Activated CD4-positive, CD25-positive, alpha-beta regulatory T cell treated with anti-CD3 and anti-CD28 coated beads, Interleukin-2, amount 50 U/mL, for 72 hours (primary cell): Measurements from ENCODE around the gene CCDC3.

ENCODE experiments used
- DNase-seq: peaks from one replicate; pipeline ENCODE4 v3.0.0; 2021

CCDC3 gene

GRCh38 chr10:12919574-12919973 is 81.9 kb downstream of the CCDC3 start:
- no peak for DNase-seq

- no peak for DNase-seq
These were observed 84.9 kb downstream of the CCDC3 start for GRCh38 chr10:12916587-12916986.

GRCh38 chr10:12915637-12916168 is 85.8 kb downstream of the CCDC3 start:
- no peak for DNase-seq

GRCh38 chr10:12914111-12914510 is 87.4 kb downstream of the CCDC3 start:
- no peak for DNase-seq

GRCh38 chr10:12911795-12912194 is 89.7 kb downstream of the CCDC3 start:
- no peak for DNase-seq

- DNase-seq = no peak
These were observed 90.7 kb downstream of the CCDC3 start for GRCh38 chr10:12910835-12911234.

- DNase-seq = no peak
These were observed 91.7 kb downstream of the CCDC3 start for GRCh38 chr10:12909836-12910185.

GRCh38 chr10:12909182-12909835 is 92.2 kb downstream of the CCDC3 start:
- DNase-seq = no peak

- DNase-seq = no peak
These were observed 92.7 kb downstream of the CCDC3 start for GRCh38 chr10:12908773-12909172.

GRCh38 chr10:12907656-12908055 is 93.9 kb downstream of the CCDC3 start:
- DNase-seq = no peak

GRCh38 chr10:12906051-12906541 is 95.4 kb downstream of the CCDC3 start:
- no peak for DNase-seq

- DNase-seq = no peak
These were observed 96.4 kb downstream of the CCDC3 start for GRCh38 chr10:12905067-12905466.

GRCh38 chr10:12902851-12903358 is 98.6 kb downstream of the CCDC3 start:
- DNase-seq = no peak

GRCh38 chr10:12902135-12902572 is 99.4 kb downstream of the CCDC3 start:
- DNase-seq = no peak

- DNase-seq = no peak
These were observed 102.0 kb downstream of the CCDC3 start for GRCh38 chr10:12899546-12899945.

GRCh38 chr10:12898271-12898670 is 103.2 kb downstream of the CCDC3 start:
- DNase-seq = no peak

GRCh38 chr10:12897278-12897677 is 104.2 kb downstream of the CCDC3 start:
- DNase-seq = no peak

- no peak for DNase-seq
These were observed 105.3 kb downstream of the CCDC3 start for GRCh38 chr10:12896251-12896650.

- DNase-seq = no peak
These were observed 108.6 kb downstream of the CCDC3 start for GRCh38 chr10:12892924-12893323.

GRCh38 chr10:12890958-12891357 is 110.6 kb downstream of the CCDC3 start:
- no peak for DNase-seq

- no peak for DNase-seq
These were observed 113.0 kb downstream of the CCDC3 start for GRCh38 chr10:12888470-12888869.

- DNase-seq = no peak
These were observed 113.7 kb downstream of the CCDC3 start for GRCh38 chr10:12887780-12888179.

GRCh38 chr10:12884851-12885250 is 116.7 kb downstream of the CCDC3 start:
- DNase-seq = no peak

GRCh38 chr10:12880423-12880822 is 121.1 kb downstream of the CCDC3 start:
- DNase-seq = no peak

GRCh38 chr10:12877150-12877549 is 124.4 kb downstream of the CCDC3 start:
- DNase-seq = no peak
